Omental fat pad (tissue), 4 donors: ENCODE data around the gene CSH1. TPM values are rescaled to one million over a fixed set of nuclear protein-coding genes. Genes with fewer than 3 reads are reported as not detected.

ENCODE experiments used
- ATAC-seq: fragments of 150-250 bp; one replicate; pipeline ENCODE4 v1.9.1; 2016; ENCODE audit warnings: mild to moderate bottlenecking, moderate library complexity; ENCODE audit not compliant: low FRiP score
- DNase-seq: peaks from one replicate; pipeline ENCODE4 v3.0.0-alpha.2; 2019; ENCODE audit warnings: low spot score
- CTCF ChIP-seq, 3 donors: fragments of 450-650 bp; IDR thresholded peaks; one replicate each; pipeline ENCODE4 v1.5.1; 2016 to 2017; ENCODE audit warnings: antibody characterized with exemption in 3 of 3, mild to moderate bottlenecking in 3 of 3, moderate library complexity in 2 of 3
- total RNA-seq, 4 donors: library from RNA; depleted of rRNA; stranded (reverse); fragments of >200 nt; gene quantifications; one replicate each; pipeline ENCODE4 v1.1.0, GENCODE V29; 2016

Gene CSH1
- total RNA-seq, 4 donors from 2014 or later: not detected

GRCh38 chr17:63932721-63933120, 36.3 kb upstream of the CSH1 start:
- DNase-seq (no peak), ATAC-seq (no peak)
- no peak for TF ChIP-seq CTCF (IDR thresholded peaks at IDR 0.05)

GRCh38 chr17:63931981-63932561, 35.7 kb upstream of the CSH1 start, which contains the start of gene CD79B:
CD79B (minus strand) TSS chr17:63932331; CDS start chr17:63932261, 70 bp downstream.
- no peak for ATAC-seq
- no peak for TF ChIP-seq CTCF (IDR thresholded peaks at IDR 0.05)
- DNase-seq: no peak

- DNase-seq (no peak), ATAC-seq (peak; percentile 42)
- no peak for TF ChIP-seq CTCF (IDR thresholded peaks at IDR 0.05)
Measured at GRCh38 chr17:63930951-63931575, 34.7 kb upstream of the CSH1 start.

GRCh38 chr17:63929860-63930766, 33.7 kb upstream of the CSH1 start:
- DNase-seq: no peak
- TF ChIP-seq CTCF (IDR thresholded peaks at IDR 0.05): no peak
- no peak for ATAC-seq

GRCh38 chr17:63928966-63929695, 32.8 kb upstream of the CSH1 start:
- DNase-seq: no peak
- no peak for TF ChIP-seq CTCF (IDR thresholded peaks at IDR 0.05)
- no peak for ATAC-seq

- ATAC-seq (no peak), DNase-seq (no peak)
- TF ChIP-seq CTCF (IDR thresholded peaks at IDR 0.05): no peak
Measured at GRCh38 chr17:63928172-63928666, 31.8 kb upstream of the CSH1 start.
